ENCODE measurements around the gene WWP2.
"Not testable (repeated sequence)": the region's sequence is repeated elsewhere in the genome, so short reads cannot be mapped to it uniquely, and the experiment has no call there.

WWP2 gene

GRCh38 chr16:69747115-69747514 is 15.0 kb upstream of the WWP2 start:
- DNase-seq: no peak

- DNase-seq: no peak
Observed at GRCh38 chr16:69748694-69749345, 13.3 kb upstream of the WWP2 start.

- DNase-seq: no peak
Observed at GRCh38 chr16:69754143-69754468, 8.0 kb upstream of the WWP2 start.

- DNase-seq: peak; percentile 97
Observed at GRCh38 chr16:69754469-69755310, 7.4 kb upstream of the WWP2 start, which contains the start of gene NOB1. TSS of gene NOB1 (minus strand) at chr16:69754926. CDS start at chr16:69754910, 16 bp downstream.

GRCh38 chr16:69756705-69757104 is 5.4 kb upstream of the WWP2 start:
- DNase-seq: no peak

- not testable (repeated sequence) for DNase-seq
Observed at GRCh38 chr16:69757375-69757774, 4.8 kb upstream of the WWP2 start.

GRCh38 chr16:69762814-69763598 is 874 bp downstream of the WWP2 start:
- no peak for DNase-seq

- no peak for DNase-seq
Observed at GRCh38 chr16:69763599-69763942, 1.4 kb downstream of the WWP2 start.

GRCh38 chr16:69767459-69768229 is 5.5 kb downstream of the WWP2 start:
- no peak for DNase-seq

- DNase-seq: no peak
Observed at GRCh38 chr16:69768666-69769065, 6.5 kb downstream of the WWP2 start.

GRCh38 chr16:69769404-69769803 is 7.3 kb downstream of the WWP2 start:
- no peak for DNase-seq

- DNase-seq: no peak
Observed at GRCh38 chr16:69771651-69771967, 9.5 kb downstream of the WWP2 start.

- DNase-seq: no peak
Observed at GRCh38 chr16:69773260-69773947, 11.3 kb downstream of the WWP2 start.

GRCh38 chr16:69775563-69775962 is 13.4 kb downstream of the WWP2 start:
- DNase-seq: no peak

GRCh38 chr16:69779724-69780123 is 17.6 kb downstream of the WWP2 start:
- DNase-seq: no peak

- no peak for DNase-seq
Observed at GRCh38 chr16:69781118-69781517, 19.0 kb downstream of the WWP2 start.

GRCh38 chr16:69784586-69784985 is 22.5 kb downstream of the WWP2 start:
- no peak for DNase-seq

- no peak for DNase-seq
Observed at GRCh38 chr16:69787883-69788282, 25.8 kb downstream of the WWP2 start.

GRCh38 chr16:69791391-69791847 is 29.3 kb downstream of the WWP2 start:
- DNase-seq: not testable (repeated sequence)

- no peak for DNase-seq
Observed at GRCh38 chr16:69793526-69793925, 31.4 kb downstream of the WWP2 start.

- no peak for DNase-seq
Observed at GRCh38 chr16:69794486-69794885, 32.4 kb downstream of the WWP2 start.
